ENCODE results near the gene OR2A12. TPM values are rescaled to one million over a fixed set of nuclear protein-coding genes. Genes with fewer than 3 reads are reported as not detected.

Gene OR2A12
- polyA plus RNA-seq, 2 of the 4 experiments (the other 2 are of a cell fraction) = not detected

DNA sequence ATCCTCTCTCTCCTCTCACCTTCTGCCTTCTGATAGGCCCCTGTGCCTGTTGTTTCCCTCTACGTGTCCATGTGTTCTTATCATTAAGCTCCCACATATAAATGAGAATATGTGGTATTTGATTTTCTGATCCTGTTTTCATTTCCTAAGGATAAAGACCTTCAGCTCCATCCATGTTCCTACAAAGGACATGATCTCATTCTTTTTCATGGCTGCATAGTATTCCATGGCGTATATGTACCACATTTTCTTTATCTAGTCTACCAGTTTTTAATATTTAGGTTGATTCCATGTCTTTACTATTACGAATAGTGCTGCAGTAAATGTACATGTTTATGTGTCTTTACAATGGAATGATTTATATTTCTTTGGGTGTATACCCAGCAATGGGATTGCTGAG is 4.6 kb downstream of the OR2A12 start:
- 32% methylated on average over 3 of the region's 3 CpGs for WGBS (ENCODE audit: missing lambda C conversion rate)
- no peak overlapping the region for H3K27ac ChIP-seq
- no peaks in the 10 kb centered on the region for H3K9me3 ChIP-seq
- H3K4me2 ChIP-seq = no peak overlapping the region
- POLR2A ChIA-PET = no interaction called here
- CTCF ChIA-PET = no interaction called here
- no peak for FAIRE-seq
- no peak for TF ChIP-seq FOSB (CRISPR knock-in tag; IDR thresholded peaks at IDR 0.05)
- TF ChIP-seq HOXB13 (CRISPR knock-in tag; IDR thresholded peaks at IDR 0.05; ENCODE audit: low read depth) = no peak
- no peak for TF ChIP-seq MYC (IDR thresholded peaks at IDR 0.05; ENCODE audit: borderline replicate concordance, low read length)
- TF ChIP-seq, protein P1, sequence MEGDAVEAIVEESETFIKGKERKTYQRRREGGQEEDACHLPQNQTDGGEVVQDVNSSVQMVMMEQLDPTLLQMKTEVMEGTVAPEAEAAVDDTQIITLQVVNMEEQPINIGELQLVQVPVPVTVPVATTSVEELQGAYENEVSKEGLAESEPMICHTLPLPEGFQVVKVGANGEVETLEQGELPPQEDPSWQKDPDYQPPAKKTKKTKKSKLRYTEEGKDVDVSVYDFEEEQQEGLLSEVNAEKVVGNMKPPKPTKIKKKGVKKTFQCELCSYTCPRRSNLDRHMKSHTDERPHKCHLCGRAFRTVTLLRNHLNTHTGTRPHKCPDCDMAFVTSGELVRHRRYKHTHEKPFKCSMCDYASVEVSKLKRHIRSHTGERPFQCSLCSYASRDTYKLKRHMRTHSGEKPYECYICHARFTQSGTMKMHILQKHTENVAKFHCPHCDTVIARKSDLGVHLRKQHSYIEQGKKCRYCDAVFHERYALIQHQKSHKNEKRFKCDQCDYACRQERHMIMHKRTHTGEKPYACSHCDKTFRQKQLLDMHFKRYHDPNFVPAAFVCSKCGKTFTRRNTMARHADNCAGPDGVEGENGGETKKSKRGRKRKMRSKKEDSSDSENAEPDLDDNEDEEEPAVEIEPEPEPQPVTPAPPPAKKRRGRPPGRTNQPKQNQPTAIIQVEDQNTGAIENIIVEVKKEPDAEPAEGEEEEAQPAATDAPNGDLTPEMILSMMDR (IDR thresholded peaks at IDR 0.05) = no peak
- TF ChIP-seq NFE2L2 (conservative IDR thresholded peaks at IDR 0.05; ENCODE audit: low read length) = no peak
- no peak for TF ChIP-seq FOSL2 (IDR thresholded peaks at IDR 0.05)
- no peak for TF ChIP-seq FOSL2 (CRISPR knock-in tag; IDR thresholded peaks at IDR 0.05)
- TF ChIP-seq TFCP2L1 (CRISPR knock-in tag; IDR thresholded peaks at IDR 0.05) = no peak
- TF ChIP-seq KDM1A (IDR thresholded peaks at IDR 0.05; ENCODE audit: low read depth) = no peak
- TF ChIP-seq FOXS1 (CRISPR knock-in tag; IDR thresholded peaks at IDR 0.05) = no peak
- no peak for TF ChIP-seq RAD21 (conservative IDR thresholded peaks at IDR 0.05 in 1 of 2, IDR thresholded peaks at IDR 0.05 in 1 of 2)
- TF ChIP-seq RARB (CRISPR knock-in tag; IDR thresholded peaks at IDR 0.05) = no peak
- TF ChIP-seq RNF2 (IDR thresholded peaks at IDR 0.05; ENCODE audit: borderline replicate concordance, low read depth) = no peak
- no peak for TF ChIP-seq ZSCAN20 (CRISPR knock-in tag; IDR thresholded peaks at IDR 0.05)
- H3K4me3 ChIP-seq = no peak overlapping the region
- no peak for ATAC-seq
- DNase-seq (ENCODE audit: low read depth in 1 of 2, low spot score in 1 of 2) = no peak
- no peaks in the 10 kb centered on the region for H3K4me1 ChIP-seq

DNA sequence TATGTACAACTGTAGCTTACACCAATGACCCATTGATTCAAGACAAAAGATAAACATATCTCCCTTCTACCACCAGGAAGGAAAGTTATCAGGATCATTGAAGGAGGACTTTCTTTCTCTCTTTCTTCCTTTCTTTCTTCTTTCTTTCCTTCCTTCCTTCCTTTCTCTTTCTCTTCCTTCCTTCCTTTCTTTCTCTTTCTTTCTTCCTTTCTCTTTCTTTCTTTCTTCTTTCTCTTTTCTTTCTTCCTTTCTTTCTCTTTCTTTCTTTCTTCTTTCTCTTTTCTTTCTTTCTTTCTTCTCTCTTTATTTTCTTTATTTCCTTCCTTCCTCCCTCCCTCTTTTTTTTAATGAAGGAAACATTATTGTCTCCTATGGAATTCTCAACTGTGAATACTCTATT is 12.7 kb downstream of the OR2A12 start:
- FAIRE-seq (no peak), DNase-seq (ENCODE audit: low read depth in 1 of 2, low spot score in 1 of 2) (no peak), ATAC-seq (no peak)
- no peaks in the 10 kb centered on the region for H3K9me3 ChIP-seq
- no peak overlapping the region for H3K4me2 ChIP-seq
- ChIA-PET CTCF (interaction anchor here (1.7 kb wide), 1 partner anchor 29 kb away, joined by 5 read pairs; no protein-coding TSS in a partner anchor), POLR2A (no interaction called here)
- no peak overlapping the region for H3K27ac ChIP-seq
- TF ChIP-seq RCOR1 (IDR thresholded peaks at IDR 0.05; ENCODE audit: low read depth, low read length) (no peak), TP53 (CRISPR knock-in tag; IDR thresholded peaks at IDR 0.05) (no peak), ESRRA (IDR thresholded peaks at IDR 0.05; ENCODE audit: borderline replicate concordance, low read length) (no peak), FOSL2 (IDR thresholded peaks at IDR 0.05) (no peak), FOSL2 (CRISPR knock-in tag; IDR thresholded peaks at IDR 0.05) (no peak), CBX8 (IDR thresholded peaks at IDR 0.05) (no peak), BHLHE40 (IDR thresholded peaks at IDR 0.05; ENCODE audit: low read depth, low read length) (no peak), CBX2 (IDR thresholded peaks at IDR 0.05; ENCODE audit: borderline replicate concordance, low read depth) (no peak), HOXA7 (CRISPR knock-in tag; IDR thresholded peaks at IDR 0.05) (no peak), JUN (IDR thresholded peaks at IDR 0.05) (no peak), MYC (IDR thresholded peaks at IDR 0.05; ENCODE audit: borderline replicate concordance, low read length) (no peak), EP300 (IDR thresholded peaks at IDR 0.05) (no peak), CHD2 (IDR thresholded peaks at IDR 0.05; ENCODE audit: low read length, partially characterized antibody) (no peak), ZSCAN20 (CRISPR knock-in tag; IDR thresholded peaks at IDR 0.05) (no peak), FOXS1 (CRISPR knock-in tag; IDR thresholded peaks at IDR 0.05) (no peak)
- TF ChIP-seq, protein P2, sequence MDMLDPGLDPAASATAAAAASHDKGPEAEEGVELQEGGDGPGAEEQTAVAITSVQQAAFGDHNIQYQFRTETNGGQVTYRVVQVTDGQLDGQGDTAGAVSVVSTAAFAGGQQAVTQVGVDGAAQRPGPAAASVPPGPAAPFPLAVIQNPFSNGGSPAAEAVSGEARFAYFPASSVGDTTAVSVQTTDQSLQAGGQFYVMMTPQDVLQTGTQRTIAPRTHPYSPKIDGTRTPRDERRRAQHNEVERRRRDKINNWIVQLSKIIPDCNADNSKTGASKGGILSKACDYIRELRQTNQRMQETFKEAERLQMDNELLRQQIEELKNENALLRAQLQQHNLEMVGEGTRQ (IDR thresholded peaks at IDR 0.05) = no peak
- TF ChIP-seq, protein P3, sequence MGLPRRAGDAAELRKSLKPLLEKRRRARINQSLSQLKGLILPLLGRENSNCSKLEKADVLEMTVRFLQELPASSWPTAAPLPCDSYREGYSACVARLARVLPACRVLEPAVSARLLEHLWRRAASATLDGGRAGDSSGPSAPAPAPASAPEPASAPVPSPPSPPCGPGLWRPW (IDR thresholded peaks at IDR 0.05) = no peak
- TF ChIP-seq, protein P4, sequence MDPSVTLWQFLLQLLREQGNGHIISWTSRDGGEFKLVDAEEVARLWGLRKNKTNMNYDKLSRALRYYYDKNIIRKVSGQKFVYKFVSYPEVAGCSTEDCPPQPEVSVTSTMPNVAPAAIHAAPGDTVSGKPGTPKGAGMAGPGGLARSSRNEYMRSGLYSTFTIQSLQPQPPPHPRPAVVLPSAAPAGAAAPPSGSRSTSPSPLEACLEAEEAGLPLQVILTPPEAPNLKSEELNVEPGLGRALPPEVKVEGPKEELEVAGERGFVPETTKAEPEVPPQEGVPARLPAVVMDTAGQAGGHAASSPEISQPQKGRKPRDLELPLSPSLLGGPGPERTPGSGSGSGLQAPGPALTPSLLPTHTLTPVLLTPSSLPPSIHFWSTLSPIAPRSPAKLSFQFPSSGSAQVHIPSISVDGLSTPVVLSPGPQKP (IDR thresholded peaks at IDR 0.05; ENCODE audit: low read depth, low read length) = no peak
- H3K4me3 ChIP-seq = no peak overlapping the region
- no peaks in the 10 kb centered on the region for H3K4me1 ChIP-seq

Measured in A549 (cell line).